GM19463 (cell line): ENCODE data around the gene SNCB.

Experiments used
- ATAC-seq: cut with Tn5 transposase; IDR thresholded peaks from one replicate; pipeline ENCODE4 v1.9.1; 2021; ENCODE audit warnings: mild to moderate bottlenecking, moderate library complexity; ENCODE audit not compliant: unreplicated experiment

SNCB gene

DNA sequence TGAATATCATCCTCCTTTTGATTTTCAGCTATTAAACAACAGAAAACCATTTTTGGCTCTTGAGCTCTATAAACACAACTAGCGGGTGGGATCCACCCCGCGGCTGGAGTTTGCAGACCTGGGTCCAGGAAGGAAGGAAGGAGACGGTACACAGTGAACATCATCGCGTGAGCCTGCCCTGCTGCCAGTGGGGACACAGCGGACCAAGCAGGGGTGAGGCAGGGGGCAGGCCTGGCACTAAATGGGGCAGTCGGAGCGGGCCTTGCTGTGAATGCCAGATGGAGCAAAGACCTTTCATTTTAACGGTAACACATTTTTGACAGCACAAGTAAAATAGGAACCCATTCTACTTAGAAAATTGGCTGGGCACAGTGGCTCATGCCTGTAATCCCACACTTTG, 31.3 kb upstream of the SNCB start:
- no peak for ATAC-seq

DNA sequence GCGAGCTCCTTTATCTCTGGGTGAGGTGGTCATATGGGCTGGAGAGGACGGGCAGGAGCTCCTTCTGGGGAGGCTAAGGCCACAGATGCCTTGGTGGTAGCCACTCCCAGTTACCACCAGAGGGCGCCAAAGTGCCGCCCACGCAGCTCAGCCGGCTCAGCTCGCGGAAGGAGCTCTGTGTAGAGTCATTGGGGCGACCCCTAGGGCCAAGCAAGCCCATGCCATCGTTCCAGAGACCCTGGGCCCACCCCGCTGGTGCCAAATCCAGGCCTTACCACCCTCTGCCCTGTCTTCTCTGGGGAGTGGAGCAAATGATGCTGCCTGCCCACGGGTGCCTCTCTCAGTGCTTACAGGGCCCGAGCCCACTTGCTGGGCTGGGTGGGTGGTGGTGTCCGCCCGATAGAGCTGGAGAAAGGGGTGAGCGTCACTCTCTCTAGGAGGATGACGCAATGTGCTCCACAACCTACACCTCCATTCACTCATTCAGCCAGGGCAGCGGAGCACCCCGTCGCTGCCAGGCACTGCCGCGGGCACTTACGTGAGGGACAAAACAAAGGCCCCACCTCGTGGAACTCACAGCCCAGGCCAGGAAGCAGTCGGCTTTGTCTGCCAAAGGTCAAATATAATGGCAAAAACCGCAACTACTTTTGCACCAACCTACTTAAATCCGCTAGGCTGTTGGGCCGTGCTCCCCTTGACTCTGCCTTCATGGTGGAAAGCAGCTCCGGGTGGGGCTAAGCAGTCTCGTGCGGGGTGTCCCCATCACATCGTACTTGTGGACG, 30.7 kb upstream of the SNCB start:
- ATAC-seq, result peak; percentile 62

DNA sequence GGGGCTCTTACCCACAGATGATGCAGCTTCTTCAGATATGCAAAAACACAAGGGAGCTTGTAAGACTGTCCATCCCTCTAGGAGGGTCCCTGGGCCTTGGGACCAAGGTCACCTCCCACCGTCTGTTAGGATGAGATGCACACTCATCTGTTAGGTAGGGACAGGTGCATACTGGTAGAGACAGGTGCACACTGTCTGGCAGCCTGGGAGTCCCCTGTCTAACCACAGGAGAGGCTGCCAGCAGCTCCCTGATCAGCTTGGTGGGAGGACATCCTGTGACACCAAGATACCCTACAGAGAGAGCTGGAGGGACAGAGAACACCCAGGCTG, 30.2 kb upstream of the SNCB start:
- peak; percentile 28 for ATAC-seq

DNA sequence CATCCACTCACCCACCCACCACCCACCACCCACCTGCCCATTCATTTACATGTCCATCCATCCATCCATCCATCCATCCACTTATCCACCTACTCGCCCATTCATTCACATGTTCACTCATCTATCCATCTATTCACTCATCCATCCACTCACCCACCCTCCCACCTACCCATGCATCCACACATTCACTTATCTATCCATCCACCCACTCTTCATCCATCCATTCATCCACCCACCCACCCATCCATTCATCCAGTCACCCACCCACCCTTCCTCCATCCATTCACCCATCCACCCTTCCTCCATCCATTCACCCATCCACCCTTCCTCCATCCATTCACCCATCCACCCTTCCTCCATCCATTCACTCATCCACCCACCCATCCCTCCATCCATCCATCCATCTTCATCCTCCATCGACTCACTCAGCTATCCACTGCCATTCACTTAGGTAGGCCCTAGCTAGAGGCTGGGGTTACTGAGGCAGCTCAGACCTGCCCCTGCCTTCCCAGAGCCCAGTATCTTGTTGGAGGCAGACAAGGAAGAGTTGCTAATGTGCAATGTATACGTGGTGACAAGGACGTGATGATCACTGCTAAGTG, 29.6 kb upstream of the SNCB start:
- no peak for ATAC-seq

DNA sequence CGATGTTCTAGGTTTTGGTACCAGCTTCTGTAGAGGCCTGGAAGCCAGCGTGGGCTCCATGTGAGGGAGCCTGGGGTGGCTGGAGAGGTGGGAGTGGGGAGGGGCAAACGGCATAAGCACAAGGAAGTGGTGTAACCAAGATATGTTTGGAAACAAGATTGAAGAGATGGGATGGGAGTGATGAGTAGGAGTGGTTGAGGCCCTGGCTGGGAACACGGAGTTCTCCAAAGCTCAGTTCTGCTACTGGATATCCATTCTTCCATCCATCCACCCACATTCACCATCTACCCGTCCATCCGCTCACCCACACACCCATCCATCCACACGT, 29.1 kb upstream of the SNCB start:
- ATAC-seq, result no peak

DNA sequence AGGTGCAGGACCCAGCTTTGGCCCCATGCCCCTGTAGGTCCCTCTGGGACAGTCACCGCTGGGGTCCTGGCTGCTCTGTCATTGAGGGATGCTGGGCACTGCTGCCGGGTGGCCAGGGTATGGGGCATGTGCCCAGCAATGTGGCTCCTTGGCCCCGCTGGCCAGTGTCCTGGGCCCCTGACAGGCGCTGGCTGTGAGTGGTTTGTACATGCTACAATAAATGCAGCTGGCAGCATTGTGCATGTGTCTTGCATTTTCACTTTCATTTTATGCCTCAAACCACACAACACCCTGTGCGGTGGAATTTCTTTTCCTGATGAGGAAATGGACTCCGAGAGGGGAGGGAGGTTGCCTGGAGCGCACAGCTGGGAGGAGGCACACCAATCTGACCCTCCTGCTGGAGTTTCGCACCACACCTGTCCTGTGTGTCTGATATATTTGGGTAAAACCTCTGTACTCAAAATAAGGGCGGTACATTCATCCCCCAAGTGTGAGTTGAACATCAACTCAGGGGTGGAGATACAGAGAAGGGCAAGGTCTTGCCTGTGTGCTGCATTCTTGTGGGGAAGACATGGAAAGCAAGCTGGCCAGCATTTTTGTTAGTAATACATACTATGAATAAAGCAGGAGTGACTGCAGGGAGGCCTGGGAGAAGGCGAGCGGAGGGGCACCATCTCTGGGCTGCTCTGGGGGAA, 28.6 kb upstream of the SNCB start:
- no peak for ATAC-seq

DNA sequence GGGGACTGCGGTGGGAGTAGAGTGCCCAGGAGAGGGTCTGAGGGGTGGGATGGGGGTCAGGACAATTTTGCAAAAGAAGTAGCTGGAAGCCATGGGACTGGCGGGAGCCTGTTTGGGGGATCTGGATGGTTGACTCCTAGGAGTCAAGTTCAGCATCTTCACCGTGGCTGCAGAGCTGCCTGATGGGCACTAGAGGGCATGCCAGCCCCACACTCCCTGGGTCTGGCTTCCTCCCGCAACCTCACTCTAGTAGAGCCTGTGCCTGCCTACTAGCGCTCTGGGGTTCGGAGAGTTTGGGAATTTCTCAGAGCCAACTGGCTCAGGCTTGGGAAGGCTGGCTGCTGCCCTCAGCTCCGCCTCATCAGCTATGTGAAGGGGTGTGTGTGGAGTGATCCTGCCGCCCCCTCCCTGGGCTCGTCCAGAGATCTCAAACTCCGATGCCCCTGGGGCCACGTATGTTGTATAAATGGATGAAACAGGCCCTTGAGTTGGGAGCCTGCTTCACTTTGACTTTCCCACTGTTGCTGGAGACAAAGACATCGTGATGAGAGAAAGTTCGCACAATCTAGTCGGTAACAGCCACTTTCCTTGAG, 27.8 kb upstream of the SNCB start:
- ATAC-seq, result peak; percentile 58

DNA sequence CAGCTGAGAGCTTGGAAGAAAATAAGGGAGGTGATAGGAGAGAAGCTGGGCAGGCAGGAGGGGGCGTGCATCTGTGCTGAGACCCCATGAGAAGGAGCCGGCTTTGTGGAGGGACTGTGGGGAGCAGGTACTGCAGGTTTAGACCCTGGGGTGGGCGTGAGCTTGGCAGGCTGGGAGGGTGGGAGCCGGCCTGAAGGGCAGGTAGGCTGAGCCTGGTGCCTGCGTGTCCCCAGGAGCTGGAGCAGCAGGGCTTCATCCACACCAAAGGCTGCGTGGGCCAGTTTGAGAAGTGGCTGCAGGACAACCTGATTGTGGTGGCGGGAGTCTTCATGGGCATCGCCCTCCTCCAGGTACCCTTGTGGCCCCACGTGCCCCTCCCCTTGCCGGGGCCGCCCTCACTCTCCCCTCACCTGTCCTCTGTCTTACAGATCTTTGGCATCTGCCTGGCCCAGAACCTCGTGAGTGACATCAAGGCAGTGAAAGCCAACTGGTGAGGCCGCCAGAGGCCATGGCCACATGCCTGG, 26.2 kb upstream of the SNCB start:
- no peak for ATAC-seq

DNA sequence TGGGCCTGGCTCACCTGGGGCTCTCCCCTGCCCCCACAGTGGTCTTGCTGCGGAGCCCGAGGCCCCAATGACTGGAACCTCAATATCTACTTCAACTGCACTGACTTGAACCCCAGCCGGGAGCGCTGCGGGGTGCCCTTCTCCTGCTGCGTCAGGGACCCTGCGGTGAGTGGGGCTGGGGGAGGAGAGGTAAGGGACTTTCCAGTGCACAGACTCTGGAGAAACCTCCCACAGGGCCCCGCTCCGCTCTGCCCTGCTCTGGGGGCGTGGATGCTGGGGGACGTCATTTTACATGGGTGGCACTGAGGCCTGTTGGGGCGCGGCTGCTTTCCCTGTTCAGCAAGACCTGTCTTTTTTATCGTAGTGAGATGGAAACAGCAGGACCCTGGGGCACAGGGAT, 24.5 kb upstream of the SNCB start:
- no peak for ATAC-seq

DNA sequence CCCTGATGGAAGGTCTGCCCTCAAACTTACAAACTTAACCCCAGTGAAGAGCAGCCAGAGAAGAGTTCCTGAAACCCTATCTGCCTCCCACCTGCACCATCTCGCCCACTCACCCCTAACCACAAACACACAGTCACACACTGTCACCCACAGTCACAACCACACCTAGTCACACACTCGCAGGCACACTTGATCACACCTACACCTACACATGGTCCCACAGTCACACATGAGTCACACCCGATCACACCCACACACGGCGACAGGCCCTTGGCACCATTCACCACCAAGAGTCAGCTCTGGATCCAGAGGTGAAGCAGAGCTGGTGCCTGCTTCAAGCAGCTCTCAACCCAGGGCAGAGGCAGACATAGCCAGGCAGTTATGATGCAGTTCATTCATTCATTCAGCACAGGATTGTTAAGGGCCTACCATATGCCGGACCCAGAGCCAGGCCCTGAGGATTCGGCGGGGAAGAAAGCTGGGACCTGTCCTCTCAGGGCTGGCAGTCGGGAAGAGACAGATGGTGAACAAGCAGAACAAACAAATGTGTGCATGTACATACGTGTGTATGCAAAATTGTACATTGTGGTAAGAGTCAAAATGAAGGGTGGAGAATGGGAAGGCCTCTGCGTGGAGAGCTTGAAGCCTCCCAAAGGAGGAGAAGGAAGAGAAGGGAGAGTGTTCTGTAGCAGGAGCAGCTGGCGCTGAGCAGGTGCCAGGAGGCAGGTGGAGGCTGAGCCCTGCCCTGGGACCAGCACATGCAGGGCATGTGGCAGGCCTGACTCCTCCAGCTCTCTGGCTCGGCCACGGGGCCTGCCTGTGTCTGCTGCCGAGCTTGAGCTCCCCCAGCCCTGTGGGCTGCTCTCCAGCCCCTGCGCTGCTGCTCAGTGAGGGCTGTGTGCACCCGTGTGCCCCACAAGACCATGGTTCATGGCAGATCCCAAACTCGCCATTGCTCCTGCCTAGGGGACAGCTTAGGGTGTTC, 23.4 kb upstream of the SNCB start:
- ATAC-seq, result no peak

DNA sequence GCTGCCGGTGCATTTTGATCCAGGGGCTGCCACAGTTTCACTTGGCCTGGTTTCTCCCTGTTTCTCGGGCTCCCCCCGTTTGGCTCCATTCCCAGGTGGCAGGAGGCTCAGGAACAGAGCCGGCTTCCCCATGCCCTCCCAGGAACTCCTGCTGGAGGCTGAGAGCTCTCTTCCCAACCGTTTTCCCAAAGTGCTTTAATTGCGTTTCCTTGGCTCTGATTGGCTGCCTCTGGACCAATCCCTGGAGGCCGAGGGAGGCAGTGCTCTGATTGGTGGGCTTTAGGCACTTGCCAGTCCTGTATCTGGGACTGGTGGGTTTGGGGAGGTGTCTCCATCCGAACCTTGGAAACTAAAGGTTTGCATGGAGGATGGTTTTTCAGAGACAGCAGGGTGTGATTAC, 21.8 kb upstream of the SNCB start:
- ATAC-seq, result no peak

DNA sequence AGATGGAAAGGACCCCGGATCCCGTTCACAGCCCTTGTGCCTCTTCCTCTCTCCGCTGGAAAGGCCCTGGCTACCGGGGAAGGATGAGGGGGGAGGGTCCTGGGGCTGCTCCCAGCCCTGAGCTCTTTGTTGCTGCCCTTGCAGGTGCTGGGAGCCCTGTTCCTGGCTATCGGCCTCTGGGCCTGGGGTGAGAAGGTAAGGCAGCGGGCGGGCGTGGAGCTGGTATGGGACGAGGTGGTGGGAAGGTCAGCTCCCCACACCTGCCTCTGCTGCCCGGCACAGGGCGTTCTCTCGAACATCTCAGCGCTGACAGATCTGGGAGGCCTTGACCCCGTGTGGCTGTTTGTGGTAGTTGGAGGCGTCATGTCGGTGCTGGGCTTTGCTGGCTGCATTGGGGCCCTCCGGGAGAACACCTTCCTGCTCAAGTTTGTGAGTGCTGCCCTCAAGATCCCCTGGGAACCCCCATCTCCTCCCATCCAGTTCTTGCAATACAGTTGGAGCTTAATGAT, 21.2 kb upstream of the SNCB start:
- no peak for ATAC-seq

DNA sequence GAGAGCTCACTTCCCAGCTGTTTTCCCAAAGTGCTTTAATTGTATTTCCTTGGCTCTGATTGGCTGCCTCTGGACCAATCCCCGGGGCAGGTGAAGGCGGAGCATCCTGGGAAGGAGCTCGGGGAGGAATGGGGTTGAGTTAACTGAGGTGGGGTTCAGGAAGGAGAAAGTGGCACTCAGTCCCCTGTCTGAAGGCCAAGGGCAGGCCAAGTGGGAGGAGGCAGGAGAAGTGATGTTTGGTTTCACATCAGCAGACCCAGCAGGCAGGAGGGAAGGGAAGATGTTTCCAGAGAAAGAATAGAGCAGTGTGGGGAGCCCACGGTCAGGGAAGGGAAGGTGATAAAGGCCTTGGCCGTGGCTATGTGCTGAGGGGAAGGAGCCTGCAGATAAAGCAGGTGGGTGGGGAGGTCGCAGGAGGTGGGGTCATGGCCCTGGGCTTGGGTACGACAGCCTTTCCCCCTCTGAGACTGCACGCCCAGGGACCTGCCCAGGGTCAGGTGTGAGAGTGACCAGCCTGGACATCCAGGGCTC, 20.1 kb upstream of the SNCB start:
- no peak for ATAC-seq

DNA sequence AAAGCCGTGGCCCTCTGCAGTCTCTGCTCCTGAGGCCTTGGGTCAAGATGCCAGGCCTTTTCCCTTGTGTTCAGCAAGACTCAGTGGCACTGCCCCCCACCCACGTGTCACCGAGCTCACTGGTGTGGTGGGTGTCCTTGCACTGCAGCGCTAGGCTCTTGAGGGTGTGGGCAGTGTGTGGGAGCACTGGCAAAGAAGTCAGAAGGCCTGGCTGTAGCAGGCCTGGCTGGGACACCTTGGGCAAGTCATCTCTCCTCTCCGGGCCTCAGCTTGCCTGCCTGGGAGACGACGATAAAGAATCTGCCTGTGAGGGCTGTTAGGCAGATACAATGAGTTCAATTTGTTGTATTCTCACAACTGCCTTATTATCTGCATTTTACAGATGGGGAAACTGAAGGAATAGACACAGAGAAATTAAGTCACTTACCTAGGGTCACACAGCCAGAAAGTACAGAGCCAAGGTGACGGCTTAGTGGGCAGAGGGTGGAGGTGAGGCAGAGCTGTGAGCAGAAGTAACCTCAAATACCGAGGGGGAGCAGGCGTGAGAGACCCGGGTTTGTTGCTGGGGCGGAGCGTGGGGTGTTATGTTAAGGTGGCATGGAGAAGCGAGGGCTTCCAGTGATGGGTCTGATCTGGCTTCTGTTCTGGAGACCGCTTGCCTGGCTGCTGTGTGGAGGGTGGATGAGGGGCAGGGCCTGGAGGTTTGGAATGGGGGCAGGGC, 18.3 kb upstream of the SNCB start:
- ATAC-seq, result no peak

DNA sequence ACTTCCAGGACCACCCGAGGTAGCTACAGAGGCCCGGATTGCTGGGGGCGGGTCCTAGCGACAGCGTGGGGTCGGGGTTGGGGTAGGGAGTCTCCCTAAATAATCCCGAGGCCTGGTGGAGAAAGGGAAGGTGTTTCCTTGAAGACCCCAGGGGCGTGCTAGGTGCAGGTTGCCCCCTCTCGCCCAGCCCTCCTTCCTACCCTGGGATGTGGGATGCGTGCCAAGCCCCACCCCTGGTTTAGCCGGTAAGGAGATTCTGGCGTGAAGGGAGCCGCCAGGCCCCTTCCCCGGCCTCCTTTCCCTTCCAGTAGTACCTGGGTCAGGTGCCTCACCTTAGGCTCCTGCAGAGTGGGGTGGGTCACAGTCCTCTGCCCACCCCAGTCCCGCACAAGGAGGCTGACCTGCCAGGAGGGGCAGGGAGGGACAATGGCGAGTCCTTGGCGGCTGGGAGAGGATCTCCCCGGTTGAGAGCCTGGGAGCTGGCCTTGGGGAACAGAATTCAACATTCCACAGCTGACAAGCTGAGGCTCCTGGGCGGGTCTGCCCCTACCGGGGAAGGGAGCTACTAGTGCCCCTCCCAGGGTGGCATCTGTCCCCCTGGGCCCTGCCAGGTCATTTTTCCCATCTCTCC, 17.6 kb upstream of the SNCB start:
- no peak for ATAC-seq

DNA sequence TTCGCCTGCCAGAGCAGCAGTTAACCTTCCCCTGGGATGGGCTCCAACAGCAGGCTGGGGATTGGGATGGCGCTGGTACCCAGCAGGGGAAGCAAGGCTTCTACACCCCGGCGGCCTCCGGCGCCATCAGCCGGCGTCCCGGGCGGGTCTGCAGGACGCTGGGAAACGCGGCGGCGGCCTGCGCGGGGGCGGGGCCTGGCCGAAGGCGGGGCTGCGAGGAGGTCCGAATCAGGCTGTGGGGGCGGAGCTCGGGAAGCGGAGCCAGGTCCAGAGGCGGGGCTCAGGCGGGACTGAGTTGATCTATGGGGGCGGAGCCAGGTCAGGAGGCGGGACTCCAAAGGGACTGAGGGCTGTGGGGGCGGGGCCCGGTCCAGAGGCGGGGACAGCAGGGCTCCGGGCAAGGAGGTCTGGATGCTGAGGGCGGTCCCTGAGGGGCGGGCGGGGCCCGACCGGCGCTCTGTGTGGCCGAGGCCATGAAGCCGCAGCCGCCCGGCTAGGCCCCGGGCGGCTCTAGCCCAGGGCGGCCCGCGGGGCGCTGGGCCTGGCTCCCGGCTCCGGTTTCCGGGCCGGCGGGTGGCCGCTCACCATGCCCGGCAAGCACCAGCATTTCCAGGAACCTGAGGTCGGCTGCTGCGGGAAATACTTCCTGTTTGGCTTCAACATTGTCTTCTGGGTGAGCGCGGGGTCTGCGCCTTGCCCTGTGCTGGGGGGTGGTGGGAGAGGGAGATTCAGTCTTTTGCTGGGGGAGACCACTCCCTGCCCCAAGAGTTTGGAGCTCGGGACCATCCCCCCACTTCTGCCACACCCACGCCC, 16.9 kb upstream of the SNCB start, which contains the start of gene TSPAN17:
TSS of gene TSPAN17 (plus strand) at position 455 of the 813 bp plus-strand sequence. CDS start at position 587, 132 bp downstream.
- peak; percentile 90 for ATAC-seq

DNA sequence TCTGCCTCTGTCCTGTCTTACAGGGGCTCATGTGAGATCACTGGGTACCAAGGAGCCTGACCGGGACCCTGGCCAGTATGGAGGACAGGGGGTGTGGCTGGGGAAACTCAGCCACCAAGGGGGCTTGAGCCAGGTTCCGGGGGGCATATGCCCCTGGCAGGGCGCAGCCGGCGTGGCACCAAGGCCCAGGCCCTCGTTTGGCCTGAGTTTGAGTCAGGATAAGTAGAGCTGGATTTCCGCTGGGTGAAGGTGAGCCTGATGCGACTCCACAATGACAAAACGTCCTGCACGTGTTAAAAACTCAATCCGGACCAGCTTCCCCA, 16.3 kb upstream of the SNCB start:
- ATAC-seq, result peak; percentile 2

DNA sequence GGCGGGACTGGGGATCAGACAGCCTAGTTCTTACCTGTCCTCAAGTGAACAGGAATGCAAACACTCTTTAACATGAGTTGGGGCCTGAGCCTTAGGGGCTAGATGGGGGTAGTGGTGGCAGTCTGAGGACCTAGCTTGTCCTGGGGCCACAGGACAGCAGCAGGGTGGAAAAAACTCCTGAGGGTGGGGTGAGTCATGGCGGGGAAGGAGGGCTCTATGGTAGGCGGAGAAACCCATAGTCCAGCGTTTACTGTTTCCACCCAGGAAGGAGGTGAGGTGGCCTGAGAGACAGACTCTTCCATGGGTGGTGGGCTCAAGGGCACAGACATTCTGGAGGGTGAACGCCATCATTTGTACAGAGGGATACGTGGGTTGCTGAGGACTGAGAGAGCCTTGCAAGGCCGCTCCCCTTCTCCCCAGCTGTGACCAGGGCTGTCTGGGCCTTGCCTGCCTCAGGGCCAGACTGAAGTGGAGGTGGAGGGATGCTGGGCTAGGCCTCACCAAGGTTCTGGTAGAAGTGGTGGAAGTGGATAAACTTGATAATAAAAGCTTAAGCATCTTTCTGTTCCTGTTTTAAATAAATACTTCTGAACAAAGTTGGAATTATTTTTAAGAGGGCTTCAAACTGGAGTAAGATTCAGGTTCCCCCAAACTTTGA, 15.8 kb upstream of the SNCB start:
- no peak for ATAC-seq
